HT1080 (cell line): Measurements from ENCODE around the gene UBE2QL1. TPM values are rescaled to one million over a fixed set of nuclear protein-coding genes. Genes with fewer than 3 reads are reported as not detected.

ENCODE experiments used
- DNase-seq: peaks from one replicate; pipeline ENCODE4 v3.0.0-alpha.2; 2015; ENCODE audit warnings: low read depth
- total RNA-seq: library from RNA; depleted of rRNA; stranded (reverse); fragments of >200 nt; shearing (Covaris generic); gene quantifications from 2 replicates; pipeline ENCODE4 v1.2.3, GENCODE V29; 2014

Gene UBE2QL1
- total RNA-seq, 1 experiment from 2014 or later = not detected

- no peak for DNase-seq
Observed at GRCh38 chr5:6427694-6428093, 21.0 kb upstream of the UBE2QL1 start.

GRCh38 chr5:6430418-6431028 lies 18.1 kb upstream of the UBE2QL1 start:
- DNase-seq = no peak

DNA sequence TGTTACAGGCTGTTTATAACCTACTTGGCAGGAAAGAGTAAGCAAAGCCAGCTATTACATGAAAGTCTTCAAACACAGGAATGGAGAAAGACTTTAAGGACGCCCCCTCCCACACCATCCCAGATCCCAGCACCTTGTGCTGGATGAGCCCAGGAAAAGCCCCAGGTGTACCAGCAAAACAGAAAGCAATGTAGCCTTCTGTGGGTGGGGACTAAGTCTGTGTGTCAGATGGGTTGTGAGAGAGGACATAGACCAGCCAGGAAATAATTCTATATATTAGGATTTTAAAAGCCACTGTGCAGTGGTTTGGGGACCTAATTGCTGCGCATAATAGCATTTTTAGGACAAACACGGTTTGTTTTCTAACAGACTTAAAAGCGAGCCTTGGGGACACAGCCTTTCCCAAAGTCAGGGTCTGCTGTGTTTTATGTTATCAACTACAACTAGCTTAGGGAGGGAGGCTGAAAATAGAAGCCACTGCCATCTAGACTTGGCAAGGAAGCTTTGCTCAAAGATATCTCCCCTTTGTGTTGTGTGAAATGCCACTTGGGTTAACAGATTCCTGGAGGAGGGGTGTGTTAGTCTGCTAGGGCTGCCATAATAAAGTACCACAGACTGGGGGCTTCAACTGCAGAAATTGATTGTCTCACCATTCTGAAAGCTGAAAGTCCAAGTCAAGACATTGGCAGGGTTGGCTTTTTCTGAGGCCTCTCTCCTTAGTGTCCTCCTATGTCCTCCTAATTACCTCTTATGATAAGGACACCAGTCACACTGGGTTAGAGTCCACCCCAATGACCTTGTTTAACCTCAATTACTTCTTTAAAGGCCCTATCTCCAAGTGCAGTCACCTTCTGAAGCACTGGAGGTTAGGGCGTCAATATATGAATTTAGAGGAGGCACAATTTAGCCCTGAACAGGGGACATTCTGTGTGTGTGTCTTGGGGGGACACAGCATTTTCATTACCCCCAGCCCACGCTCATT lies 17.2 kb upstream of the UBE2QL1 start:
- DNase-seq = no peak

DNA sequence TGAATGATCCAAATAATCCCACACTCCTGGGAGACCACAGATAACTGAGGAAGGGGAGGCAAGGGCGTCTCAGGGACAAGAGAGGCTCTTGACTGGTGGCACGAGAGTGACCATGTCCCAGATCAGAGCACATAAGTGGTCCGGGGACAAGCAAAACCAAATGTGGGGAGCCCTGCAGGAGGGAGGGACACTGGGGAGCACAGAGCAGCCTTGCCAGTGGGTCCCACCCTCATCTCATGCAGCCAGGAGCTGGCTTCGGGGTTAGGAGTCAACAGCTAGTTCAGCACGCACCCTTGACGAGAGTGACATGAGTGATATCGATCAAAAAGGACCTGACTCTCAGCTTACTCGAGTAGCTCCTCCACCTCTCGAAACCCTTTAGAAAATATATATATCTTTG lies 16.5 kb upstream of the UBE2QL1 start:
- no peak for DNase-seq

- no peak for DNase-seq
Observed at GRCh38 chr5:6434731-6435130, 13.9 kb upstream of the UBE2QL1 start.

GRCh38 chr5:6435356-6435755 lies 13.3 kb upstream of the UBE2QL1 start:
- peak; percentile 45 for DNase-seq

- peak; percentile 36 for DNase-seq
Observed at GRCh38 chr5:6436715-6437331, 11.8 kb upstream of the UBE2QL1 start.

GRCh38 chr5:6439588-6440550 lies 8.8 kb upstream of the UBE2QL1 start:
- DNase-seq = peak; percentile 38

- DNase-seq = no peak
Observed at GRCh38 chr5:6442333-6442732, 6.3 kb upstream of the UBE2QL1 start.

DNA sequence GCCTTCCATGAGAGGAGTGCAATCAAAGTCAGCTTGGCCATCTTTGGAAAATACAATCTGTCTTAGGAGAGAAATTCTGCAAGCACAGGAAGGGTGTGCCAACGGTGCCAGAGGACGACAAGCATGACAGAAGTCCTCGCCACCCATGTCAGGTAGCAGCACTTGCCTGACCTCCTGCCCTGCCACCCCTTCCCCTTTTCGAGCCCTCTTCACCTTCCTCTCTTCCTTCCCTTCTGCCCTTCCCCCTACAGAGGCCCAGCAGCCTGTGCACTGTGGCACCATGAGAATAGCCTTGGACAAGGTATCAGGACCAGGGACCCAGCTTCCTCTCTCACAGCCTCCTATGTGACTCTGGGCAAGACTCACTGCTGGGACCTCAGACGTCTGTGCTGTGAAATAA lies 5.3 kb upstream of the UBE2QL1 start:
- no peak for DNase-seq

- DNase-seq = no peak
Observed at GRCh38 chr5:6446042-6446441, 2.6 kb upstream of the UBE2QL1 start.

DNA sequence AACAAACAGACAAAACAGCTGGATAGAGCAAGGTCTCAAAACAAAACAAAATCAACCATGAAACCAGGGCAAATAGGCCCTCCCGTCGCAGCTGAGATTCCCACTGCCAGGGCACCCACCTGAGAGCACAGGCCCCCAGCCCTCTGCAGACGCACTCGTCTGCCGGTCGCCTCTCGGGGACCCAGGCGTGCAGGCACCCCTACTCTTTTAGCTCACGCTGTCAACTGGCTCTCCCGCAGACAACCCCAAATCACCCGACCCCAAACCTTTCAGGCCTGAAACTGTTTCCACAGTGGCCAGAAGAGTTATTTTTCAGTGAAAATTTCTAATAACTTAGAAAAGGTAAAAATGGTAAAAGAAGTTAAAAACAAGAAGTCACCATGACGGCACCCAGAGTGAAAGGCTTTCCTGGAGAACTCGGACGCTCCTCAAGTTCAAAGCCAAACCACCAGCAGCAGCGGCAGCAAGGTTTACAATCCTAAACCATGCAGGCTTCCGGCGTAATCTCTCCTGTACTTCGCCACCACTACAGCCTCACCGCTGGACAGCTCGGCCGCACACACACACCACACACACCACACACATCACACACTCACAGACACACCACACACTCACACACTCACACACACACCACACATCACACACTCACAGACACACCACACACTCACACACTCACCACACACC lies 1.9 kb upstream of the UBE2QL1 start:
- DNase-seq = no peak

DNA sequence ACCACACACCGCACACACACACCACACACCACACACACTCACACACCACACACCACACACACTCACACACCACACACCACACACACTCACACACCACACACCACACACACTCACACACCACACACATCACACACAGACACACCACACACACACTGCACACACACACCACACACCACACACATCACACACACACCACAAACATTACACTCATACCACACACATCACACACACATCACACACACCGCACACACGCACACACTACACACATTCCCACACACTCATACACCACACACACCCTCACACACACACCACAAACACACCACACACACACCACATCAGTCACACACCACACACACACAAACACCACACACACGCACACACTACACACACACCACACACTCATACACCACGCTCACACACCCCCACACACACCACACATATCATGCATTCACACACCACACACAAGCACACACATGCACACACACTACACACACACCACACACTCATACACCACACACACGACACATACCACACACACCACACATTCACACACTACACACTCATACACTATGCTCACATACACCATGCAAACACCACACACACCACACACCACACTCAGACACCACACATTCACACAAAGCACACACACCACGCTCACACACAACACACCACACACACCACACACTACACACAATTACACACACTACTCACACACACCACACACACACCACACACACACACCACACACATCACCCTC lies 1.1 kb upstream of the UBE2QL1 start:
- DNase-seq = no peak

GRCh38 chr5:6448141-6448491 lies 543 bp upstream of the UBE2QL1 start:
- no peak for DNase-seq

DNA sequence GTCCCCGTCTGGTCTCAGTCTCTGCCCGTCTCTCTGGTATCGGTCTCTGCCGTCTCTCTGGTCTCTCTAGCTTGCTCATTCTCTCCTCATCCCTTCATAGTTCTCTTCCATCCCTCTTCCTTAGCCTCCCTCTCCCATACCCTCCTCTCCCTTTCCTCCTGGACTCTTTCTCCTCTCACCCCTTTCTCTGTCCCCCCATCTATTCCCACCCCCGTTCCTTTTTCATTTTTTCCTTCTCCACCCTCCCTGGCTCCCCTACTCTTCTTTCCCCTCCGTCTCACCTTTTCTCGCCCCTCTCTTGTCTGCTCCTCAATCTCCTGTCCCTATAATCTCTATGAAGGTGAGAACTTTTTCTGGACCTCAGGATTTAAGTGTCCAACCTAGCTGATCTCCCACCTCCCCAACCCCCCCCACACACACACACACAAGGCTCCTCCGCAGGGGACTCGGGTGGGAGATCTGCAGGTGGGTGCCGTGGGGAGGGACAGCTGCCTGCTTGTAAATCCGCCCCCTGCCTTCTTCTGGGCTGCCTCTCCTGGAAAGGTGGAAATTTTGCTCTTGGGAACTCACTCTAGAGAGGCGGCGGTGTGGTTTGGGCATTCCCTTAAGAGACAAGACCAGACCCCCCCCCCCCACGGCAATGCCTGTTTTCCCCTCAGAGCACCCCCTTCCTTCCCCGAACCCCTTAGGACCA lies 953 bp downstream of the UBE2QL1 start:
- DNase-seq = no peak

DNA sequence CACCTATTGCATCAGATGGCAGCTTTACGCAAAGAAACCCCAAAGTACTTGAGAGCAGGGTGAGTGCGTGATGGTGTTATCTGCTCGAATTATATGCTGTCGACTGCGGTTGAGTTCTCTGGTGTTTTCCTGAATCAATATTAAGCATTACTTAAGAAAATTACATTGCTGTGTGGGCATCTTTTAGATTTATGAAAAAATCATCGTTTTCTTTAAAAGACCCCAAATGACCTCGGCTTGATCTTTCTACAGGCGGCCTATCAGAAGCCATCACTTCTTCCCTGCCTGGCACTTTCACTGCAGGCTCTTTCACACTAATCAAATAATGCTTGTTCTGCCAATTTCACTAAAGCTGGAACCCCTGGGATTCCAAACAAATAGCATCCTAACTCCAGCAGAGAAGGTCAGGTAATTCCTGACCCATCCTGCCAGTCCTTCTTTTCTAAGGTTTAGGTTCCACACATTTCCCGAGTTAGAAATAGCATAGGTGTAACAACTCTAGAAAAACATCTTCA lies 1.7 kb downstream of the UBE2QL1 start:
- DNase-seq = no peak

- no peak for DNase-seq
Observed at GRCh38 chr5:6452622-6453504, 4.2 kb downstream of the UBE2QL1 start.
